ENCODE data around the gene HTR1D.
"Not testable (repeated sequence)": the region's sequence is repeated elsewhere in the genome, so short reads cannot be mapped to it uniquely, and the experiment has no call there.

HTR1D gene

DNA sequence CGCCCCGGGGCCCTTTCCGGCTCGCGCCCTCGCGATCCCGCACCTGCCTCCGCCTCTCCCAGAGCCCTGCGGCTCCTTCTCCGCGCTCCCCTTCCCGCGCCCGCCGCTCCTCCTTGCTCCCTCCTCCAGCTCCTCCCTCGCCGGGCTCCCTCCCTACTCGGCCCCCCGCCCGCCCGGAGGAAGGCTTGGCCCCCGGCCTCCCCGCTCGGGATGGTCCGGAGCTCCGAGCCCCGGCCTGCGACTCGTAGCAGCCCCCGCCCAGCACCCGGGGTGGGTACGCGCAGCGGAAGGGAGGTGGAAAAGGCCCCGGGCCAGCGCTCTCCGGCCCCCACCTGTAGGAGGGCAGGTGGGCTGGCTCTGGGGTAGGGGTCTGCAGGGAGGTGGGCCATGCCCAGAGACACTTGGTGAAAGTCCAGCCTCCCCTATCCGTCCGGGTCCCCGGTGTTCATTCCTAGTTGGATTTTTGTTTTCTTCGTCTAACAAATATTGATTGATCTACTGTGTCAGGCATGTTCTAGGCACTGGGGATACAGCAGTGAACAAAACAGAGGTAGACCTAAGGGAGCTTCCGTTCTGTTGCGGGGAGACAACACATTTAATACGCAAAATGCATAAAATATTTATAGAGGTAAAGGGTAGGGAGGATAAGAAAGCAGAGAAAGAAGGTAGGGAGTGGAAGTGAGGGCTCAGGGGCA is at the start of gene HTR1D:
Gene HTR1D (minus strand): TSS at position 82 of the 695 bp plus-strand sequence. CDS start 23,283 bp downstream, outside the sequence.
- no peak for DNase-seq

DNA sequence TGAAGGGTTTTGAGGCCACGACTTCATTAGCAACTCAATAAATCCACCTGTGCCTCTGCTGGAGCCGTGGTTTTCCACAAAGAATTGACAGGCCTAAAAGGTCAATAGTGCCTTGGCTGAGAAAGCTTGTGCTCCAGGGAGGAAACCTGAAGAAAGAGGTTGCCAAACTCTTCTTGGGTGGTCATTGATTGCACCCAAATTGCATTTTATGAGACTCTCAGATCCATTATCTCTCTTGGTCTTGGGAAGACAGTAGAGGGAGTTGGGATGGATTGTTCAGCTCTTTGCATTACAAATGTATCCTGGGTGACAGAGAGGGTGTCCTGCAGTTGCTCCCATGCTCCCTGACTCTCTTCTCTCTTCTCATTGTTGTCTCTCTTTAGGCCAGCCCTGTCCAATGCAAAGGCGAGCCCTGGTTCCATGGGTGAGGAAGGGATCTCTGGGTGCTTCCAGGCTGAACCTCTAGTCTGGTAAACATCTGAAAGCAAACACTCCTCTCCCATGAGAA is 46.1 kb upstream of the HTR1D start:
- DNase-seq: no peak

DNA sequence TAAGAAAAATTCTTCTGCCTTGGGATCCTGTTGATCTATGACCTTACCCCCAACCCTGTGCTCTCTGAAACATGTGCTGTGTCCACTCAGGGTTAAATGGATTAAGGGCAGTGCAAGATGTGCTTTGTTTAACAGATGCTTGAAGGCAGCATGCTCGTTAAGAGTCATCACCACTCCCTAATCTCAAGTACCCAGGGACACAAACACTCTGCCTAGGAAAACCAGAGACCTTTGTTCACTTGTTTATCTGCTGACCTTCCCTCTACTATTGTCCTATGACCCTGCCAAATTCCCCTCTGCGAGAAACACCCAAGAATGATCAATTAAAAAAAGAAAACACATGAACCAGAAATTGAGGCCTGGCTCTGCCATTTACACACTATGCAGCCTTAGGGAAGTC is 40.8 kb upstream of the HTR1D start:
- not testable (repeated sequence) for DNase-seq

DNA sequence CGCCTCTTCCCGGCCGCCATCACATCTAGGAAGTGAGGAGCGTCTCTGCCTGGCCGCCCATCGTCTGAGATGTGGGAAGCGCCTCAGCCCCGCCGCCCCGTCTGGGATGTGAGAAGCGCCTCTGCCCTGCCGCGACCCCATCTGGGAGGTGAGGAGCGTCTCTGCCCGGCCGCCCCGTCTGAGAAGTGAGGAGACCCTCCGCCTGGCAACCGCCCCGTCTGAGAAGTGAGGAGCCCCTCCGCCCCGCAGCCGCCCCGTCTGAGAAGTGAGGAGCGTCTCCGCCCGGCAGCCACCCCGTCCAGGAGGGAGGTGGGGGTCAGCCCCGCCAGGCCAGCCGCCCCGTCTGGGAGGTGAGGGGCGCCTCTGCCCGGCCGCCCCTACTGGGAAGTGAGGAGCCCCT is 40.1 kb upstream of the HTR1D start:
- not testable (repeated sequence) for DNase-seq

- DNase-seq: no peak
Observed at GRCh38 chr1:23254584-23254983, 37.3 kb upstream of the HTR1D start.

DNA sequence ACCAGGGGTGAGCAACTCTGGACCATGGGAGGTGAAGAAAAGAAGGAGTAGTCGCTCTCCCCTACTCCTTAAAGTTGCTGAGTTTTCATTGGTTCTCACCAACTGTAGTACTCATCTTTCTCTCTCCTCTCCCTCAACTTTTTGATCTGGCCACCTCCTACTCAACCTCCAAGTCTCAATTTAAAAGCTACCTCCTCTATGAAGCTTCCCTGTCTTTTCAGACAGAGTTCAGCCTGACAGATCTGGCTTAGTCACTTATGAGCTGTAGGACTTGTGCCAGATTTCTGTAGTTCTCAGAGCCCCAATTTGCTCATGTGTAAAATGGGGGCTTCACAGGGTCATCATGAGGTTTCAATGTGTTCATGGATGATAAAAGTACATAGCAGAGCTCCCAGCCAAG is 34.5 kb upstream of the HTR1D start:
- no peak for DNase-seq

- peak; percentile 10 for DNase-seq
Observed at GRCh38 chr1:23249787-23250454, 32.6 kb upstream of the HTR1D start.

GRCh38 chr1:23247276-23247675 is 30.0 kb upstream of the HTR1D start:
- DNase-seq: no peak

DNA sequence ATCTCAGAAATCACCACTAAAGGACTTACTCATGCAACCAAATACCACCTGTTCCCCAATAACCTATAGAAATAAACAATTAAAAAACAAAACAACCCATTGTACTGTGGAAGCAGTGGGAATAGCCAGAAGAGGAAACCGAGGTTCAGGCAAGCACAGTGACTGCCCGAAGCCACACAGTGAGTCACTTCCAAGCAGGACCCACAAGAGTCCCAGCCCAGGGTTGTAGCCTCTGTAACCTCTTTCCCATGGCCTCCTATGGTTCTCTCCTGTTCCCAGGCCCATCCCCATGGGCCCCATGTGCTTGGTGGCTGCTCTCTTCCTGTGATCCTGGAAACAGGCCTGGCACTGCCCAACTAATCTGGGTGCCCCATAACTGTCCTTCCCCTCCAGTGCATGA is 29.0 kb upstream of the HTR1D start:
- DNase-seq: no peak

- no peak for DNase-seq
Observed at GRCh38 chr1:23244256-23244761, 27.0 kb upstream of the HTR1D start.

DNA sequence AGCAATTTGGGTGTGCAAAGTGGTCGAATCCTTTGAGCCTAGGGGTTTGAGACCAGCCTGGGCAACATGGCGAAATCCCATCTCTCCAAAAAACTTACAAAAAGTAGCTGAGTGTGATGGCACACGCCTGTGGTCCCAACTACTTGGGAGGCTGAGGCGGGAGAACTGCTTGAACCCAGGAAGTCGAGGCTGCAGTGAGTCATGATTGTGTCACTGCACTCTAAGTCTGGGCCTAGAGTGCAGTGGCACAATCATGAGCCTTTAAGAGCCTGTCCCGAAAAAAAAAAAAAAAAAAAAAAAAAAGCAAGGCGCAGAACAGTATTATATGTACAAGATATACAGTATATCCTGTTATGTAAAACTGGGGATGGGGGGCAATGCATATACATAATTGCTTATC is 25.1 kb upstream of the HTR1D start:
- DNase-seq: no peak

DNA sequence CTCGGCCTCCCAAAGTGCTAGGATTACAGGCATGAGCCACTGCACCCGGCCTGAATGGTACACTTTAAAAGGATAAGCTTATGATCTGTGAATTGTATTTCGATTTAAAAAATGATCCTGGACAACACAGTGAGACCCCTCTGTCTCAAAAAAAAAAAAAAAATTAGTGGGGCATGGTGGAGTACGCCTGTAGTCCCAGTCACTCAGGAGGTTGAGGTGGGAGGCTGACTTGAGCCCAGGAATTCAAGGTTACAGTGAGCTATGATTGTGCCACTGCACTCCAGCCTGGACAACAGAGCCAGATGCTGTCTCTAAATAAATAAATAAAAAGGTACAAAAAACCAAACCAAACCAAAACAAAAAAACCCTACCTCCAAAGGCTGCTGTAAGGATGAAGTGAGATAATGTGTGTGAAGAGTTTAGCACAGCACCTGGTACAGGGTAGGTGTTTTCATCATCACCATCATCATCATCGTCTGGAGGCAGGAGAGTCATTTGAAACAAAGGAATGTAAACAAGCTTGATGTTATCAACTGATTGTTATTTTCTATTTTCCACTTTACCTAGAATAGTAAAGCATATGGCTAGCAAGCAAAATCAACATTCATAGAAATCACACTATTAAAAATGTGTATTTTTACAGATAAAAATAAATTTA is 22.5 kb upstream of the HTR1D start:
- no peak for DNase-seq

DNA sequence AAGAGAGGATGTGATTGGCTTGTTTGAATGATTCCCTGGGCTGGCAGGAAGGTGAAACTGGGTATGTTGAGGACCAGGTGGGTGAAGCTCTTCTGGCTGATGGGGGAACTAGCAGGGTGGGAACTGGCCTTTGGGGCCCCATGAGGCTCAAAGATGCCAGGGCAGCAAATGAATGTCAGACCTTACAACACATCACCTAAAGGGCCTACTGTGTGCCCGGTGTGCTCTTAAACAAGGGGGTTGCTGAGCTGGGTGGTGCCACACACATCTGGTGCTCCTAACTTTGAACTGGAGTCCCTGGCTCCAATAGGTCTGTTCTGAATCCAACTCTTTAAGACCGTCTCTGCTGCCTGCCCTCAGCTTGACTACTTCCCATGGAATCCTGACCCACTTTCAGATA is 21.3 kb upstream of the HTR1D start:
- DNase-seq: no peak

- DNase-seq: no peak
Observed at GRCh38 chr1:23237508-23237907, 20.2 kb upstream of the HTR1D start.

GRCh38 chr1:23227806-23228205 is 10.5 kb upstream of the HTR1D start:
- DNase-seq: no peak

DNA sequence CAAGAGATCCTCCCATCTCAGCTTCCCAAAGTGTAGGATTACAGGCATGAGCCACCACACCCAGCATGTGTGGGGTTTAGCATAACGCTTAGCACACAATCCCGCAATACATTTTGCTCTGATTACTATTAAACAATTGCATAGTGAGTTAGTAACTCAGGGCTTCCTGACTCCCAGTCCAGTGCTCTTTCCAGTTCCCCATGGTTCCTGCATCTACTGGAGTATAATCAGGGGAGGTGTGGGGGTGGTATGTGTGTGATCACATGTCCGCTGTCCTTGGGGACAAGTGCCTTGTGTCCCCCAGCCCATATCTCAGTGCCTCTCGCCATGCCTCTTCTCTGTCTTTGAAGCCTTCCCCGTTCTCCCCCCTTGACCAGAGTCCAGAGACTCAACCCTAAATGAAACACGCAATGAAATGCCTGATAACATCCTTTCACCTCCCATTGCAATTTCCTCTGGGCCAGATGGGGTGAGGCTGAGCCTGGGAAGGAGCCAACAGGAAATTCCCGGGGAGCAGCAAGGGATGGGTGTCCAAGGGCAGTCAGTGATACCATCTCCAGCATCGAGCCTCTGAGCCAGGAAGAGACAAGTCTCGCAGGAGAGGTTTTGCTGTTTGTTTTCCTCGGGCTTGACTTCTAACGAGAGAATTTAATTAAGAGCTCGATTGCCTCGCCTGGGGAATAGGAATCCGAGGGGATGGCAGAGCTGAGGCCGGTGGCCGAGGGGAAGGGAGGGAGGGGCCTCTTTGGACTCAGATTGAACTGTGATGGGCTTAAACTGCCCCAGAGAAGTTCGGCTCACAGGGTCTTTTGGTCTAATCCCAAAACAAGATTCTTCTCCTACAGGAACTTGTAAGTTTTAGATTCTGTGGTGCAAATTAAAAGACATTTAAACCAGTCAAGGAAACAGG is 7.7 kb upstream of the HTR1D start:
- peak; percentile 59 for DNase-seq

GRCh38 chr1:23223963-23224362 is 6.7 kb upstream of the HTR1D start:
- not testable (repeated sequence) for DNase-seq

DNA sequence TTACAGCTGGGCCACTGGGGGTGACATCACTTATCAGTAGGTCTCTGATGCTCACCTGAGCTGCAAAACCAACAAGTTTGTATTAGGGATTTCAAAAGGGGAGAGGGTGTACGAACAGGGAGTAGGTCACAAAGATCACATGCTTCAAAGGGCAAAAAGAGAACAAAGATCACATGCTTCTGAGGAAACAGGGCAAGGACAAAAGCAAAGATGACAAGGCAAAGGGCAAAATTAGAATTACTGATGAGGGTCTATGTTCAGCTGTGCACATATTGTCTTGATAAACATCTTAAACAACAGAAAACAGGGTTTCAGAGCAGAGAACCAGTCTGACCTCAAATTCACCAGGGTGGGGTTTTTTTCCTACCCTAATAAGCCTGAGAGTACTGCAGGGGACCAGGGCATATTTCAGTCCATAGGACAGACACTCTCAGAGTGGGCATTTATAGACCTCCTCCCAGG is 6.2 kb upstream of the HTR1D start:
- not testable (repeated sequence) for DNase-seq

- DNase-seq: no peak
Observed at GRCh38 chr1:23222742-23223141, 5.4 kb upstream of the HTR1D start.

GRCh38 chr1:23222331-23222730 is 5.0 kb upstream of the HTR1D start:
- no peak for DNase-seq

DNA sequence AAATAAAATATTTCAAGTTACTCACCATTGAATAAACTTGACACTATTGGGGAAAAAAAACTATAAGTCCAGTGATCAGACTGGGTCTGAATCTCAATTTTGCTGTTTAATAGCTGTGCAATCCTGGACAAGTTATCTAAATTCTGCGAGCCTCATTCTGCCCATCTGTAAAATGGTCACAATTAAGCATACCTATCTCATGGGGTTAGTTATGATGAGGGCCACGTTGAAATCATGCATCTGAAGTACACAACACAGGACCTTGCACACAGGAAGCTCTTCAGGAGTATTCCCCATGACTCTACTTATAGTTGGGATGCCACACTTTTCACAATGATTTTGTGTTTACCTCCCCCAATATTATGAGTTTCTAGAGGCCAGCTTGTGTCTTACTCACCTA is 3.8 kb upstream of the HTR1D start:
- DNase-seq: no peak

DNA sequence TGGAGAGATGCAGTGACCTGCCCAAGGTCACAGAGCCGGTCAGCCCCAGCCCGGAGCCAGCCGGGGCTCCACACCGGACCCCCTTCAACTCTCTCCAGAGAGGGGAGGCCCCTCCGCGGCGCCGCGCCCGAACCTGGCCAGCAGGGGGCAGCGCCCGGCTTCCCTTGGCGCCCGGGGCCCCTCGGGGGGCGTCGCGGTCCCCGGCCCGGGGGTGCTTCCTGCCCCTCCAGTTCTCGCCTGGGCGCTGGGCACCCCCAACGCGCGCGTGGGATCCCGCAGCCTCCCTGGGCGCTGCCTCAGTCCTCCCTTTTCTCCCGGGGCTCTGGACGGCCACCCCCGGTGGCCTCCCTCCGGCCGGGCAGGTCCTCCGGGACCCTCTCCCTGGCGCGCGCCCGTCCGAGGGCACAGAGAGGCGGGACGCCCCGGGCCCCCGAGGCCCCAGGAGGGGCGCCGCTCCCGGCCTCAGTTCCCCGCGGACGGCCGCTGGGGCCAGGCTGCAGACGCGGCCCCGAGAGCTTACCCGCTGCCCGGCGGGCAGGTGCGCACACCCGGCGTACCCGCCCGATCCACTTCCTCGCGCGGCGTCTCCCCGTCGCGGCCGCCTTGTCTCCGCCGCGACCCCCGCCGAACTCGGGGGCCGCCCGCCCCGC is 406 bp downstream of the HTR1D start:
- no peak for DNase-seq

Data from amniotic stem cell (primary cell).